Endothelial cell of umbilical vein (primary cell): ENCODE results near the gene MPND. TPM values are rescaled to one million over a fixed set of nuclear protein-coding genes. Genes with fewer than 3 reads are reported as not detected.
A peak's percentile ranks its signal among the peaks of the same experiment; 100 is the strongest.

ENCODE experiments used
- BruUV-seq: library from RNA; stranded (reverse); fragments of 400-500 nt; replicated peaks from 2 replicates; lab custom pipeline; 2021; lab: Mats Ljungman, UMichigan
- CTCF ChIA-PET: fragments of 300-600, 350-600 bp; sonication (Branson Sonifier 250); formaldehyde crosslinking; loops from one replicate; lab custom pipeline; 2021; ENCODE audit warnings: antibody characterized with exemption, inconsistent platforms; lab: Charles Lee
- POLR2A ChIA-PET: fragments of 300-600, 350-600 bp; sonication (Branson Sonifier 250); formaldehyde crosslinking; loops from one replicate; lab custom pipeline; 2021; ENCODE audit warnings: antibody characterized with exemption, inconsistent platforms; lab: Charles Lee
- DNase-seq: peaks from one replicate; pipeline ENCODE4 v3.0.0-alpha.2; 2011; ENCODE audit warnings: low read depth, low spot score
- FAIRE-seq: peaks from 2 replicates; lab custom pipeline; 2011; peaks lifted over from hg19 to GRCh38; lab: Jason Lieb, UNC
- H2AFZ ChIP-seq: 2 replicates; pipeline ENCODE4 v1.6.0; 2012; ENCODE audit warnings: low read depth, low read length, control low read depth, inconsistent platforms
- H3K27ac ChIP-seq: 2 replicates; pipeline ENCODE4 v1.5.1; 2011; ENCODE audit warnings: low read depth, mild to moderate bottlenecking, control low read depth, low read length, moderate library complexity; ENCODE audit not compliant: insufficient read depth
- H3K27me3 ChIP-seq, 2 experiments: 2 replicates each; pipeline versions ENCODE4 v1.6.0 to v1.6.1; 2011; ENCODE audit warnings: low read length in 2 of 2, mixed read lengths in 1 of 2; ENCODE audit not compliant: control insufficient read depth in 2 of 2, insufficient read depth in 2 of 2
- H3K36me3 ChIP-seq, 2 experiments: 2 replicates in 1 of 2; 3 replicates in 1 of 2; pipeline ENCODE4 v1.5.1; 2011; ENCODE audit warnings: low read length in 2 of 2, mild to moderate bottlenecking in 1 of 2, moderate library complexity in 1 of 2; ENCODE audit not compliant: control insufficient read depth in 2 of 2, insufficient read depth in 2 of 2; ENCODE audit errors: extremely low read depth in 1 of 2
- H3K4me1 ChIP-seq: 3 replicates; pipeline ENCODE4 v1.5.1; 2011; ENCODE audit warnings: mild to moderate bottlenecking, low read length; ENCODE audit not compliant: control insufficient read depth, insufficient read depth; ENCODE audit errors: extremely low read depth
- H3K4me2 ChIP-seq: 2 replicates; pipeline ENCODE4 v1.6.1; 2011; ENCODE audit warnings: low read length, control low read depth, mixed read lengths; ENCODE audit not compliant: insufficient read depth
- H3K4me3 ChIP-seq, 3 experiments: fragments of 200-600 bp in 1 of 3; sonication (generic), shearing (Covaris generic) in 1 of 3; replicated peaks in 1 of 3; 2 replicates each; pipeline ENCODE4 v1.5.1; 2011 to 2016; ENCODE audit warnings: control low read depth in 3 of 3, low read length in 3 of 3, mild to moderate bottlenecking in 2 of 3, inconsistent platforms in 1 of 3, low read depth in 1 of 3, moderate library complexity in 1 of 3; ENCODE audit not compliant: insufficient read depth in 1 of 3
- H3K79me2 ChIP-seq: 2 replicates; pipeline ENCODE4 v1.6.0; 2012; ENCODE audit warnings: low read length, inconsistent platforms; ENCODE audit not compliant: control insufficient read depth, insufficient read depth
- H3K9ac ChIP-seq: replicated peaks from 2 replicates; pipeline ENCODE3; 2011; ENCODE audit warnings: low read length, control low read depth; ENCODE audit not compliant: insufficient read depth; ENCODE audit errors: extremely low read depth
- H3K9me1 ChIP-seq: replicated peaks from 3 replicates; pipeline ENCODE4 v1.6.0; 2011; ENCODE audit warnings: mild to moderate bottlenecking, low read length; ENCODE audit not compliant: control insufficient read depth, insufficient read depth; ENCODE audit errors: extremely low read depth
- H3K9me3 ChIP-seq: replicated peaks from 2 replicates; pipeline ENCODE4 v1.5.1; 2012; ENCODE audit warnings: low read length, inconsistent platforms; ENCODE audit not compliant: control insufficient read depth, insufficient read depth
- H4K20me1 ChIP-seq: replicated peaks from 2 replicates; pipeline ENCODE3; 2011; ENCODE audit warnings: mild to moderate bottlenecking, low read length; ENCODE audit not compliant: control insufficient read depth, insufficient read depth; ENCODE audit errors: extremely low read depth
- CTCF ChIP-seq, 2 donors: IDR thresholded peaks; 1 replicate in 1 of 2; 2 replicates in 1 of 2; pipeline ENCODE4 v1.5.1; 2011; ENCODE audit warnings: low read length in 2 of 2, mild to moderate bottlenecking in 2 of 2, moderate library complexity in 2 of 2, control low read depth in 1 of 2, inconsistent platforms in 1 of 2, low read depth in 1 of 2; ENCODE audit not compliant: insufficient read depth in 1 of 2; ENCODE audit errors: extremely low read depth in 1 of 2
- EZH2 ChIP-seq: IDR thresholded peaks from 2 replicates; pipeline ENCODE4 v1.6.1; 2012; ENCODE audit warnings: borderline replicate concordance, low read depth, mild to moderate bottlenecking, moderate library complexity, low read length, inconsistent platforms; ENCODE audit not compliant: severe bottlenecking
- FOS ChIP-seq: IDR thresholded peaks from 2 replicates; pipeline ENCODE4 v1.6.1; 2011; ENCODE audit warnings: mild to moderate bottlenecking, low read length, moderate library complexity, borderline replicate concordance; ENCODE audit not compliant: insufficient read depth
- GATA2 ChIP-seq: IDR thresholded peaks from 2 replicates; pipeline ENCODE4 v1.7.0; 2011; ENCODE audit warnings: low read depth, mild to moderate bottlenecking, moderate library complexity, mixed read lengths, low read length; ENCODE audit not compliant: insufficient read length, insufficient read depth
- JUN ChIP-seq: IDR thresholded peaks from 2 replicates; pipeline ENCODE4 v1.6.1; 2011; ENCODE audit warnings: borderline replicate concordance, low read depth; ENCODE audit not compliant: insufficient read length, insufficient read depth
- MAX ChIP-seq: IDR thresholded peaks from 2 replicates; pipeline ENCODE4 v1.6.1; 2011; ENCODE audit not compliant: insufficient read depth, insufficient read length
- MYC ChIP-seq: IDR thresholded peaks from one replicate; pipeline ENCODE4 v1.6.1; 2011; ENCODE audit warnings: mild to moderate bottlenecking, low read depth, low read length
- POLR2A ChIP-seq: IDR thresholded peaks from 2 replicates; pipeline ENCODE4 v1.6.1; 2012; ENCODE audit warnings: low read depth, mild to moderate bottlenecking, control low read depth, low read length
- POLR2AphosphoS5 ChIP-seq: IDR thresholded peaks from 2 replicates; pipeline ENCODE4 v1.6.1; 2012; ENCODE audit warnings: low read depth, mild to moderate bottlenecking, control low read depth, low read length, moderate library complexity; ENCODE audit not compliant: insufficient read depth
- dilution Hi-C: fragments of 300-500 bp; cut with MboI; formaldehyde crosslinking; loops from one replicate; pipeline ENCODE4 v1.15.0; 2019; ENCODE audit warnings: low sequenced_read_pairs; ENCODE audit not compliant: extremely low pct_ligation_motif_present
- intact Hi-C: fragments of 100-400 bp; cut with micrococcal nuclease; formaldehyde crosslinking; loops from one replicate; pipeline ENCODE4 v1.10.0; 2022
- polyA plus RNA-seq, 4 experiments: library from polyadenylated mRNA; depleted of rRNA in 3 of 4; stranded (reverse) in 3 of 4; unstranded in 1 of 4; fragments of >200 nt; gene quantifications; 2 replicates each; pipeline versions ENCODE4 v1.2.1 to v1.2.3, GENCODE V29; 2011 to 2012; ENCODE audit warnings: missing spikeins in 1 of 4
- total RNA-seq: library from RNA; stranded (reverse); gene quantifications from 2 replicates; pipeline ENCODE4 v1.2.3, GENCODE V29; 2021

The MPND gene
- total and polyA plus RNA-seq, 2 donors (not counting 3 experiments of a cell fraction or from before 2014, with no cell fraction given), result 14.8 to 21.1 TPM

- Histone ChIP-seq H2AFZ (no peak overlapping the region), H3K36me3 (peaks cover 3 to 30% of the 10 kb centered on the region in 2 experiments), H4K20me1 (no peaks in the 10 kb centered on the region), H3K9me3 (no peaks in the 10 kb centered on the region), H3K4me2 (peak overlapping the region; percentile 44), H3K4me1 (peaks cover 27% of the 10 kb centered on the region), H3K9me1 (no peaks in the 10 kb centered on the region), H3K27me3 (no peaks in the 10 kb centered on the region), H3K79me2 (peaks cover 68% of the 10 kb centered on the region), H3K9ac (peak overlapping the region; percentile 13), H3K27ac (peak overlapping the region; percentile 69), H3K4me3 (no peak overlapping the region)
- dilution Hi-C loops, result loop anchor here (10.0 kb wide), 1 partner anchor 46 kb away; no protein-coding TSS in a partner anchor
- POLR2A ChIA-PET, result no interaction called here
- peak; percentile 84 for FAIRE-seq
- no TSS peak for BruUV-seq
- DNase-seq, result no peak
- TF ChIP-seq JUN (no peak), CTCF (IDR thresholded peaks at IDR 0.05; ENCODE audit: extremely low read depth in 1 of 2, insufficient read depth in 1 of 2, low read depth in 1 of 2, low read length in 2 of 2) (no peak), POLR2A (no peak), GATA2 (no peak), MAX (no peak), EZH2 (no peak), POLR2AphosphoS5 (no peak), FOS (no peak), MYC (no peak)
- intact Hi-C loops, result no loop called here
- CTCF ChIA-PET, result interaction anchor here (0.8 to 2.3 kb wide), 21 partner anchors 10 to 267 kb away, joined by 3 to 43 read pairs (median 7); partner anchors contain the start of genes CHAF1A, MPND and SH3GL1
Observed at GRCh38 chr19:4369109-4369887, 25.9 kb downstream of the MPND start.
